Skin epidermis (tissue), 12 donors: ENCODE results near the gene ECI2.

Experiments
- H3K27ac ChIP-seq, 21 experiments: fragments of 200-600 bp; sonication (generic) in 11 of 21; one replicate each; pipeline ENCODE4 v1.5.0; 2020; ENCODE audit warnings: mild to moderate bottlenecking in 3 of 21, inconsistent platforms in 2 of 21, moderate library complexity in 2 of 21
- H3K4me3 ChIP-seq, 7 experiments: fragments of 200-600 bp; sonication (generic) in 2 of 7; one replicate each; pipeline ENCODE4 v1.5.0; 2020; ENCODE audit warnings: inconsistent platforms in 2 of 7, mild to moderate bottlenecking in 2 of 7, moderate library complexity in 1 of 7

The ECI2 gene

GRCh38 chr6:4134841-4135664, at the start of gene ECI2:
TSS of gene ECI2 (minus strand) at chr6:4135575. CDS start at chr6:4135560, 15 bp downstream.
- Histone ChIP-seq H3K27ac (peak within 1 kb of the TSS; percentile 55 to 90 (median 81)), H3K4me3 (peak within 1 kb of the TSS; percentile 60 to 79 (median 66))

- Histone ChIP-seq H3K27ac (no peak overlapping the region), H3K4me3 (no peak overlapping the region)
Observed at GRCh38 chr6:4180652-4181255, 45.4 kb upstream of the ECI2 start.

GRCh38 chr6:4179960-4180651, 44.7 kb upstream of the ECI2 start:
- no peak overlapping the region for H3K4me3 ChIP-seq
- no peak overlapping the region for H3K27ac ChIP-seq

- H3K4me3 ChIP-seq: no peak overlapping the region
- no peak overlapping the region for H3K27ac ChIP-seq
Observed at GRCh38 chr6:4178737-4179333, 43.5 kb upstream of the ECI2 start.

GRCh38 chr6:4176907-4177306, 41.5 kb upstream of the ECI2 start:
- H3K27ac ChIP-seq: no peak overlapping the region
- H3K4me3 ChIP-seq: no peak overlapping the region

- H3K27ac ChIP-seq: no peak overlapping the region
- no peak overlapping the region for H3K4me3 ChIP-seq
Observed at GRCh38 chr6:4174042-4174441, 38.7 kb upstream of the ECI2 start.

- no peak overlapping the region for H3K4me3 ChIP-seq
- no peak overlapping the region for H3K27ac ChIP-seq
Observed at GRCh38 chr6:4172368-4172767, 37.0 kb upstream of the ECI2 start.

- Histone ChIP-seq H3K4me3 (no peak overlapping the region), H3K27ac (no peak overlapping the region)
Observed at GRCh38 chr6:4170297-4170696, 34.9 kb upstream of the ECI2 start.

- H3K27ac ChIP-seq: peak overlapping the region in 3 of 21 experiments; percentile 11 to 27 (median 19)
Observed at GRCh38 chr6:4169028-4169789, 33.8 kb upstream of the ECI2 start.

GRCh38 chr6:4167833-4168232, 32.5 kb upstream of the ECI2 start:
- Histone ChIP-seq H3K27ac (no peak overlapping the region), H3K4me3 (no peak overlapping the region)

More at GRCh38 chr6:4169028-4169789, 33.8 kb upstream of the ECI2 start:
- no peak overlapping the region for H3K4me3 ChIP-seq

GRCh38 chr6:4167123-4167522, 31.7 kb upstream of the ECI2 start:
- Histone ChIP-seq H3K4me3 (no peak overlapping the region), H3K27ac (no peak overlapping the region)

- no peak overlapping the region for H3K4me3 ChIP-seq
- H3K27ac ChIP-seq: no peak overlapping the region
Observed at GRCh38 chr6:4164456-4164855, 29.1 kb upstream of the ECI2 start.

- Histone ChIP-seq H3K4me3 (no peak overlapping the region), H3K27ac (no peak overlapping the region)
Observed at GRCh38 chr6:4164117-4164442, 28.7 kb upstream of the ECI2 start.

GRCh38 chr6:4163408-4164116, 28.2 kb upstream of the ECI2 start:
- Histone ChIP-seq H3K27ac (no peak overlapping the region), H3K4me3 (no peak overlapping the region)

GRCh38 chr6:4162370-4162769, 27.0 kb upstream of the ECI2 start:
- H3K4me3 ChIP-seq: no peak overlapping the region
- no peak overlapping the region for H3K27ac ChIP-seq

GRCh38 chr6:4159491-4159890, 24.1 kb upstream of the ECI2 start:
- Histone ChIP-seq H3K4me3 (no peak overlapping the region), H3K27ac (no peak overlapping the region)

GRCh38 chr6:4157506-4157905, 22.1 kb upstream of the ECI2 start:
- Histone ChIP-seq H3K27ac (no peak overlapping the region), H3K4me3 (no peak overlapping the region)

- no peak overlapping the region for H3K27ac ChIP-seq
- H3K4me3 ChIP-seq: no peak overlapping the region
Observed at GRCh38 chr6:4155848-4156466, 20.6 kb upstream of the ECI2 start.

- H3K27ac ChIP-seq: no peak overlapping the region
- no peak overlapping the region for H3K4me3 ChIP-seq
Observed at GRCh38 chr6:4153514-4153985, 18.2 kb upstream of the ECI2 start.
